Fibroblast of skin of right biceps (primary cell): ENCODE measurements around the gene ANO3.

ENCODE experiments used
- DNase-seq: peaks from one replicate; pipeline ENCODE4 v3.0.0-alpha.2; 2013

The ANO3 gene

DNA sequence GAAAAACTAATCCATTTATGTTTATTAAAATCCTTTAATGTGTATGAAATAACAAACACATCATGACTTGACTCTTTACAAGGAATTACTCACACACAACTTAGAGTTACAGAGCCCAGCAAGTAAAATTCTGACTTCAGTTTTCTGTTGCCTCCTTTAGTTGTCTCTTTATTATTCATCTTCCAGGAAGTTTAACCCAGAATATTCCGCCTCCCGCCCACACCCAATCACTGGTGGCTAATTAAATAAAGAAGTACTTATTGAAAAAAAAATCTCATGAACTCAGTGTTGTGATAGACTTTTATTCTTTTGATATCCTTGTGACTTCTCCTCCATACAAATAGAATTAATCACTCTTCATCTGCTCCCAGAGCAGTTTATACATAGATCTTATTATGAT lies 178.2 kb downstream of the ANO3 start:
- no peak for DNase-seq

DNA sequence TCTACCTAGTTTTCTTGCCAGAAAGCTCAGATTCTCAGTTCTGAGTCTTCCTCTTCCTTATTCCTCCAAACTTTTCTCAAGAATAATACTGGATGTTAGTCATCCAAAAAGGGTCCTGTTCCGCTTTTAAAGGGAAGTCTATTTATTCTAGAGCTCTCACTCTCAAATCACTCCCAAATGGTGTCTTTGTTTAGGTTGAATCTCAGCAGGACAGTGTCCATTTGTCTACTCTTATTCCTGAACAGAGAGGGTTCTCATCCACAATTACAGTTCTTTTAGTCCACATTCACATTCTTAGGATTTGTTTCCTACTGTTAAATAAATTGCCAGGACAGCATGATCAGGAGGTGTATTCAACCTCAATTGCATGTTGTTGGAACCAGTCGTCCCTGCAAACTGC lies 178.8 kb downstream of the ANO3 start:
- no peak for DNase-seq

DNA sequence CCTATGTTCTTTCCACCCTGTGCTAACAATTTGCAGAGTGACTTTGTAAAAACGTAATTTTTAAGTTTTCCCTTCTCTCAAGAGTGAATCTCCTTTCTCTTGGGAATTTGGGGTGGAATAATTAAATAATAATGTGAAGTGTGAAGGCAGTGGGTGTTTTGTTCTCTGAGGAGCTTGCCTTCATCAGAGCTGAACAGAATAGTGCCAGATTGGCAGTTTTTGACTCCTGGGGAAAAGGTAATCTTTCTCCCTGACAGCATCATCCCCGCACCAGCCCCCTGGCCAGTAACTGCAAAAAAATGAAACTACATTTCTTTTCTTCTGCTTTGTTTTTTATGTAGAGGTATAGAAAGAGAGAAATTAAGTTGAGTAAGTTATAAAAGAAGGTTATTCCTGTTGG lies 180.3 kb downstream of the ANO3 start:
- no peak for DNase-seq

DNA sequence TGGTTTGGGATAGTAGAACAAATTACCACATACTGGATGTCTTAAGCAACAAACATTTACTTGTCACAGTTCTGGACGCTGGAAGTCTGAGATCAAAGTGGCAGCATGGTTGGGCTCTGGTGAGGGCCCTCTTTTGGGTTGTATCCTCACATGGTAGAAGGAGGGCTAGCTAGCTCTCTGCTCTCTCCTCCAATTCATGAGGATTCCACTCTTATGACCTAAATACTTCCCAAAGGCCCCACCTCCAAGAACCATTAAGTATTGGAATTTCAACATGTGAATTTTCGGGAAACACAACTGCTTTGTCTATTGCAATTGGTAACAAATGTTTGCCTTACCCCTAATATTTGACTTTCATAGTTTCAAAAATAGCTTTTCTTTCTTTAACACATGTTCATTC lies 187.5 kb downstream of the ANO3 start:
- no peak for DNase-seq

DNA sequence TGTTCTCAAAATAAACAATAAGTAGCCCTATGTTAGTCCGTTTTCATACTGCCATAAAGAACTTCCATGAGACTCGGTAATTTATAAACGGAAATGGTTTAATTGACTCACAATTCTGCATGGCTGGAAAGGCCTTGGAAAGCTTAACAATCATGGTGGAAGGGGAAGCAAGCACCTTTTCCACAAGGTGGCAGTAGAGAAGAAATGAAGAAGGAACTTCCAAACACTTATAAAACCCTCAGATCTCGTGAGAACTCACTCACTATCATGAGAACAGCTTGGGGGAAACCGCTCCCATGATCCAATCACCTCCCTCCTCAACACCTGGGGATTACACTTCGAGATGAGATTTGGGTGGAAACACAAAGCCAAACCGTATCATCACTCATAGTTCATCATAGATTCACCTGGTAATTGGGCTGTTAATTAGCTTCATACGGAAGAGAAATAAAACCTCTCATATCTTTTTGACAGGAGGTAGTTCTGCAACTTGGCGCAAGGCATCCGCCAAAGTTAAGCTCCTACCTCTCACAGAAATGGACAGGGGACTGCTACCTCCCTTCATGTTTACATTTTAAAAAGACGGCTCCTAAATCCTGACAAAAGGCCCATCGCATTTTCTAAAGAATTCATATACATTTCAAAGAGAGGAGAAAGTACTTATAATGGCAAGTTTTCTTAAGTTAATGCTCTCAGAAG lies 191.1 kb downstream of the ANO3 start:
- peak; percentile 14 for DNase-seq

DNA sequence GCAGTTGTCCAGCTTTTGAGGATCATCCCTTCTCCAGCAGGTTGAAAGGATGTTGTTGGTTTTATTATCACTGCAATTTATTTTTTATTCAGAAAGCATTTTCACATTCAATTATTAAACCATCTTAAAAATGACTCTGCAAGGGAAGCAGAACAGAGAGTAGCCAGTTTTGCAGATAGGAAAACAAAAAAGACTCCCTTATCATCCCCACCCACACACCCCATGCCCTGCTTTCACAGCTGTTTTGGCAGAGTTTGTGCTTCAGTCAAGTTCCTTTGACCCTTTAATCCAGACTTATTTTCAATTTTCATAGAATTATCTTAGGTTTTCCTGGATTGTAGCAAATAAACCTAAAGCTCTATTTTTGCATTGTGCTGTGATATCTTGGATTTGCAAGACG lies 195.8 kb downstream of the ANO3 start:
- DNase-seq: no peak

DNA sequence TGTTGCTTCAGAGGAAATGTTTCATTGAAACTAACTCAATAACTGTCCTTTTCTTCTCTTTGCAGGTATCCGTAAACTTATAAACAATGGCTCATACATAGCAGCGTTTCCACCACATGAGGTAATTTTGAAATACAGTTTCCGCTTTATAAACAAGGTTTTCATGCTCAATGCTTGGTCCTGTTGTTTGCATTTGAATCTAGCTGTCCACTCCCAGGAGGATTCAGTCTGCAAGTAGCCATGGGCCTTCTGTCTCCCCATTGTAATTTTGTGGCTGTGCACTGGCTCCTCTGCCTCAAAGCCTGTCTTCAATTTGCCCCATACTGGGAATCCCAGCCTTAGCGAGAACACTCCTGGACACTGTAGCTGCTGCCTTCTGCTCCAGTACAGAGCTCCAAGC lies 205.4 kb downstream of the ANO3 start:
- DNase-seq: no peak

DNA sequence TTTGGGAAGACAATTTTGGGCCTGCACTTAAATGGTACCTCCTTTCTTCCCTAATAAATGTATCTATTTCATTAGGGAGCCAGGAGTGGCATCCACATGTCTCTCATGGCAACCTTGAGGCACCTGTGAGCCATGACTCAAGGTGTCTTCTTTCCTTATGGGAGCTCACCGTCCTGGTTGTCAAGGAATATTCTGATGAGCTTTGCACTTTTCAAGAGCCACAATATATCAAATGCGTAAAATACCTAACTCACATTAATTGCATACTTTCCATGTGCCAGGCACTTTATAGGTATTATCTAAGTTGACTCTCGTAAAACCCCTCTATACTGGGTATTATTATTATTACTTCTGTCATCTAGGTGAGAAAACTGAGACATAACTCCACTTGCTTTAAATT lies 207.6 kb downstream of the ANO3 start:
- no peak for DNase-seq

DNA sequence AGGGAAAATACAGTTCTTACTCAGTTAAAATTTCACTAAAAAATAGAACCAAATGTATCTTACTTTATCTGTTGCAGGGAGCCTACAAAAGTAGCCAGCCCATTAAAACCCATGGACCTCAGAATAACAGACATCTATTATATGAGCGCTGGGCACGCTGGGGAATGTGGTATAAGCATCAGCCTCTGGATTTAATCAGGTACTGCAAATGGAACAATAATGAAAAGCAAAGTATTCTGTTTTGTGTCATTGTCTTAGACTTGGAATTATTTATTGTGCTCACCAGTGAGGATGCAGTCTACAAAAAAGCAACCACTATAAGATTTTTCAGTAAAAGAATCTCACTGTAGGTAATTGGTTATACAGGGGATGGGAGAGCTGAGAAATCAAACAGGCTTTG lies 209.9 kb downstream of the ANO3 start:
- no peak for DNase-seq

DNA sequence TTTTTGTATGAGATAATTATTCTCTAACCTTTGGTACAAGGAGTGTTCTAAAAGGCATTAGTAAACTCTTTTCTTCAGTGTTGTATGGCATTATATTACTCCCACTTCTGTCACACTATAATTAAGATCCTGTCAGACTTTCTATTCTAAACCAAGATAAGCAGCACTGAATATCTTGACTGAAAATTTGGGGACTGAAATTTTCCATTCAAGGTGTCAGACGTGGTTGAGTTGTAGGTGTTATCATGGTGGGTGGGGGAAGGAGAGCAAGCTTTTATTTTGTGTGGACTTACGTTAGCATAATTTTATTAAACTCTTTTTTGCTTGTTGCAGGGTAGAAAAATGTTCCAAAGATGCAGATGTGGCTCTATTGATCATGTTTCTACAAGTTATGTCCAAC lies 217.2 kb downstream of the ANO3 start:
- DNase-seq: no peak

DNA sequence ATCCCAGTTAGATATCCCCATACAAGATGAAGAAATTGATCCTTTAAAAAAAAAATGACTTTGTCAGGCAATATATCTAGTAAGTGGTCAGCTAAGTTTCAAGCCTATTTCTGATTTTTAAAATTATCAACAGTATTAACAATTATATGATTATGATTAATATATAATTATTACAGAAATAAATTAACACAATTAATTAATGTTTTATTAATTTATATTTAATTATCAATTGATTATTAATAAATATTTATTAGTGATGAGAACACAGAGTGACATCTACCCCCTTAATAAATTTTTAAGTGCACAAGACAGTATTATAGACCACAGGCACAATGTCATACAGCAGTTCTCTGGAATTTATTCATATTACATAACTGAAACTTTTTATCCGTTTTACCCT lies 218.1 kb downstream of the ANO3 start:
- no peak for DNase-seq

DNA sequence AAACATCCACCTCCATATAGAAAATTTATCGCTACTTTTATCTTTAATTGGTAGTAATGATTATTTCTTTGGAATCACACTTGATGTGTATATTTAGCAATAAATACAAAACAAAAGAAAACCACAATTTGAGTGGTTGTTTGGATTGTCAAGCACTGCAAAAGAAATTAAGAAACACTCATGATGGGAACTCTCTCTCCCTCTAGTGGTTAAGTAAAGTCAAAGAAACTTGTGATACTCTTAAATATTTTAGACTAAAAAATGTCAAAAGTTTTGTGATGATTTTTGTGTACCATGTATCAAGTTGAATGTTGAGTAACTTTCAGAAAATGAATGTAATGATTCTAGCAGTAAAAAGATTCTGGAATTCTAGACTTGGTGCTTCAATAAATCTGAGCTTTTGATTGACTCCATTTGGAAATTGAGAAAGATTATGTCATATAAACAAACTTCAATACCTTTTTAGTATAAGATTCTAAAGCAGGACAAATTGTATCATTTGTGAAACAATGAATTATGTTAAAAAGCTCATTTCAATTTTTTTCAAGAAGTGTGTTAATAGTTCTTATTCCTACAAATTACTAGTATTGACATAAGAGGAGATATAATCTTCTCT lies 219.4 kb downstream of the ANO3 start:
- peak; percentile 26 for DNase-seq

DNA sequence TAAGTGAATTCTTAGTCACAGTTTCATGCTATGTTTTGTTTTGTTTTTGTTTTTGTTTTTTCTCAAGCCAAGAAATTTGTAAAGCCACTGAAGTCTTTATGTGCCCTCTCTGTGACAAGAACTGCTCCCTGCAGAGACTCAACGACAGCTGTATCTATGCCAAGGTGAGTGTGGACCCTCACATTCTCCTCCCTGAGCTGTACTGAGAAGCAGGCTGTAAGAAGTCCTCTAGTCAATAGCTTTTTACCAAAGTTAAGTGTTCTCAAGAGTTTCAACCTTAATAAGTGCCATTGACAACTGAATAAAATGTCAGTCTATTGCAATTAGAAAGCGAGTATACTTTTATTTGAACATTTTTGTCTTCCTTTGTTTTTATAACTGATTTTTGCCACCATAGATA lies 221.3 kb downstream of the ANO3 start:
- DNase-seq: no peak

DNA sequence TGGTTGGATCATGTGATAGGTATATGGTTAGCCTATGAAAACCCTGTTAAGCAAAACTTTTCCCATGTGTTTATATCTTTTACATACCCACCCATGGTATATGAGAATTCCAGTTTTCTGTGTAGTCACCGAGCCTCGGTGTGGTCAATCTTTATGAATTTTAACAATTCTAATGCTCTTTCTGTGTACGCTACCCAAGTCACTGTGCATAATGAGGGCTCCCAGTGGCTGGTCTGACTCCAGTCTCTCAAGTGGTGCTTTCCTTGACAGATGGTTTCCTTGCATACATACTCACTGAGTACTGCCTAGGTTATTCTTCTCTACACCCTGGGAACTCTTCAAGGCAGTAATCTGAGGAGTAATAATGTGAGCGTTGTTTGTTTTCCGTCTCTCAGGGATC lies 222.5 kb downstream of the ANO3 start:
- no peak for DNase-seq

DNA sequence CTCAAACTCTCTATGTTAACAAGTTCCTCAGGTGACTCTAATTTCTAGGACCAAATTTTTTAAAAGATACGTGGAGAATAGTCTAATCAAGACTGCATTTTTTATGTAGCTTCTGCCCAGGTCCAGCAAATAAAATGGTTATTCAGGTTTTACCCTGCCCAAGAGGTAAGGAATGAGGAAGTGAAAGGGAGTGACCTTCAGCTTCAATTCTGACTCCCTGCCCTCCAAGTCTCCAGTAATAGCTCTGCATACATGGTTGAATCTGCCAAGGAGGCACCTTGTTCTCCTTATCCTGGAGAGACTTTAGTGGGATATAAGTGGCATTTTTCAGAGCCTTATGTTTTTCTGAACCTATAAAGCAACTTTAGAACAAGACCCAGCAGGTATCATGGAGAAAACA lies 224.7 kb downstream of the ANO3 start:
- DNase-seq: no peak

DNA sequence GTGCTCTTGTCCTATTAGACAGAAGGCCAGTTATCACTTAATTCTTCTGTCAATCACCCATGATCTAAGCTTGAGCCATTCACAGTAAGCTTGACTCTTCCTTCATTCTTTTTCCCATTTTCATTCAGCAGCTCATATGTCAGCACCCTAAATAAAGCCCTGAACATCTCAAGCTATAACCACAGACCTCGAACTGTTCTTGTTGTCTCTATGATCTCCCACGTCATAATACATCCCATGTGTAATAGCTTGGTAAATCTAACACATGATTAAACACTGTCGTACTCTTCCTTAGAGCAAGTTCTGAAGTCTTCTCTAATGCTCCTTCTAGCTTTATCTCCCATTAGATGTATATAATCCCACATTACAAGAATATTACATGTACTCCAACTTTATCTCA lies 225.7 kb downstream of the ANO3 start:
- no peak for DNase-seq

DNA sequence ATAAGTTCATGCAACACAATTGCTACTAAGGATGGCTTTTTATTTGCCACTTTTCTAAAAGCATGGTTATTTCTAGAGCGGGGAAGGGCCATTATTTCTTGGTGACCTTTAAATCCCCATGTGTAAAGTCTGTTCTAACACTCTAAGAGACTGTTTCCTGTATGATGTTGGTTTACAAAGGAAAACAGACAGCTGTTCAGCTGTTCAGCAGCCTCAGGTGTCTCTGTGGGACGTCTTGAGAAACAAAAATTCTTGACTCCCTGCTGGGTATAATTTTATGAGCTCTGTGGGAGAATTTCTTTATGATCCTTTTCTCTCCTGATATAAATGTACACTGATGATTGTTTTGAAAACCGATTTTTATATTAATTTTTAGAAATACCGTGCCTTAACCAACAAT lies 226.3 kb downstream of the ANO3 start:
- no peak for DNase-seq

DNA sequence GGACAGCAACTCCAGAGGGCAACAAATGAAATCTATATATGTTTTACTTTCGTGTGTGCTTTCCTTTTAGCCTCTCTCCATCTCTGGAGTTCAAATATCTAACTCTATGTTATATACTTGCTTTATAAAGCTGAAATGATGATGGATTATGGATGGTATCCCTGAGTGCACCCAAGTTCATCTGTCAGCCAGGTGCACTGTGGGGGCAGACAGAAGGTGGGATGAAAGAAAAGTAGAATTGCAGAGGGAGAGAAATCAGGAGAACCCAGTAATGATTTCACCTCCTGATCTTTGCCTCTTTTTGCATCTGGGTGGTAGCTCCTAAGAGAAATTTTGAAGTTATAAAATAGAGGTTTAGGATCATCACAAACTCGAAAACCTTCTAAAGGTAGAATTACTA lies 237.7 kb downstream of the ANO3 start:
- DNase-seq: no peak

DNA sequence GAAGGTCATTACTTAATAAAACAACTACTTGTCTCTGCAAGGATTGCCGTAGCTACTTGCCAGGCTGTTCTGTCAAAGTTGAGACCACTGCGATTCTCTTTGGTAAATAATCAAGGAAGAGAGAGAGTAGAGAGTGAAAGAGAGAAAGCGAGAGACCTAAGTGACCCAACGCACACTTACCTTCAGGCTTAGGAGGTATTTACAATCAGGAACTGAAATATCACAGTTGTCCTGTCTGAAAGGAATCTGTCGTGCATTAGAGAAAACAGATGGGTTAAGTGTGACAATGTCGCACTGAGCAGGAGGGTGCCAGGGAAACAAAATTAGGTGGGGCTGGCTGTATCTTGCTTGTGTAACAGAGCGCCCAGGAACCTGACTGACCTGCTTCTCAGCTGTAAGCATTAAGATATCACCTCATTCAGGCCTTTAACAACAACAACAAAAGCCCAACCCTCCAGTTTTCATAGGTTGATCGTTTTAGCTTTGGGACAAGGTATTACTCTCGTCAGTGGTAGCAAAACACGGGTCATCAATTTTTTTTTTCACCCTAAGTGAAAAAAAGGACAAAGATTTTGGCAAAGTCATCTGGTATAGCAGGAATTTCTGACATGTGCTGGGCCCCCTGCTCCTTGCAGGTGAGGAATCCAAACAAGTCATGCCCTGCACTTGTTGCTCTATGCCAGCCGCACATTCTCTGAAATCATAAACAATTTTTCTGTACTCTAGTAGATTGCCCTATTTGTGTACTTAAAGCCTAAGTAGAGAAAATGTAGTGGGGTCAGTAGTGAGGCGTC lies 240.1 kb downstream of the ANO3 start, which contains the start of gene MUC15:
TSS of gene MUC15 (minus strand) at position 403 of the 794 bp plus-strand sequence. CDS start 5,169 bp downstream, outside the sequence.
- no peak for DNase-seq

DNA sequence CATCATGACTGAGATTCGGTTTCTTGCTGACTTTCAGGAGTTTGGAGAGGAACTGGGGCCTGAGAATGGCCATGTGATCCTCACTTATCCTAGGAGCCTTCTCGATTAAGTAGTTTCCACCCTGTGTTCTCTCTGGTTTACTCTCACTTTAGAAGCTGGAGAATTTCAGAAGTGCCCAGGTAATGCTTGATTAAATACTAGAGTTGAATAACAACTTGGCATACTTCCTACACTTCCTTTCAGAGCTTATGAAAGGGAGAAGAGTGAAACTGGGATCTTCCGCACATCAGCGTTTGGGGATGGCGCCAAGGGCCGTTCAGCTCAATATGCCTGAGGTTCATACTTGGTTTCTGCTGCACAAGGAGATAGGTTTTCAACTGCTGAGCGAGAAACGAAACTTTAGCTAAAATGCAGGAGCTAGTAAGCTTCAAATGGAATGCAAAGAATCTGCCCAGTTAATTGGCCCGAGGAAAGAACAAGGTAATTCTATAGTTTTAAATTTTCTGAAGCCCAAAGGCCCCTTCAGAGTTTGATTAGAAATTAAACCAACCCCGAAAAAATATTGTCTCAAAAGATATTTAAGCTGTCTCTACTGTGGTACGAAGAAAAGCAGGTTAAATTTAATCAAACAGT lies 241.0 kb downstream of the ANO3 start:
- no peak for DNase-seq

DNA sequence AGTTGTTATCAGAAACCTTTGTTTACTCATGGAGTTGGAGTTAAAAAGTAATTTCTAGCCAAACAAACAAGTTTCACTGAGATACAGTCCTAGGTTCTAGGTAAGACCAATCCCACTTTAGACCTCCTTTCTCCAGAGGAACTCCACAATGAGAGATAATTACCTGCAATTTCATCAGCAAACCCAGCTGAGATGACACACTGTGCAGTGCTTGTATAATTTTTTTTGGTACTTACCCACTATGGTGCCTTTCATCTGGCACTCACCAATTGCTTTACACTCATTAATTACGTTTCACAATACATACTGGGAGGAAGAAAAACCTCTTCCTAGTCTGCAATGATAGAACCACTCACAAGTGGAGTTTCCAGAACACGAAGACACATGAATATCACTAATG lies 242.0 kb downstream of the ANO3 start:
- no peak for DNase-seq

DNA sequence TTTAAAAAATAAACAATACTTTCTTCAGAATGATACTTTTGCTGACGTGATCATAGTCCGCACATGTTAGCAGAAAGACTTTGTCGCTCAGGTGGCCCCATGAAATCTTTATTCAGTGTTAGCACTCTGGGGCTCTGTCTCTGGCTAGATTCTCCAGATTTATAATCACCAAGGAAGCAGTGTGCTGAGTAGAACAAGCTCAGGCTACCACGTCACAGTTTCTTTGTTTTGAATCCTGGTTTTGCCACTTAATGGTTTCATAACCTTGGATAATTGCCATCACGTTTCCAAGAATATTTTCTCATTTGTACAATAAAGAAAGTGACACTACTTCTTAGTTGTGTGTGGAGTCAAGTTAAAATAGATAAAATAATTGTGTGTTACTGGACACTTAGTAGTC lies 244.0 kb downstream of the ANO3 start:
- no peak for DNase-seq

DNA sequence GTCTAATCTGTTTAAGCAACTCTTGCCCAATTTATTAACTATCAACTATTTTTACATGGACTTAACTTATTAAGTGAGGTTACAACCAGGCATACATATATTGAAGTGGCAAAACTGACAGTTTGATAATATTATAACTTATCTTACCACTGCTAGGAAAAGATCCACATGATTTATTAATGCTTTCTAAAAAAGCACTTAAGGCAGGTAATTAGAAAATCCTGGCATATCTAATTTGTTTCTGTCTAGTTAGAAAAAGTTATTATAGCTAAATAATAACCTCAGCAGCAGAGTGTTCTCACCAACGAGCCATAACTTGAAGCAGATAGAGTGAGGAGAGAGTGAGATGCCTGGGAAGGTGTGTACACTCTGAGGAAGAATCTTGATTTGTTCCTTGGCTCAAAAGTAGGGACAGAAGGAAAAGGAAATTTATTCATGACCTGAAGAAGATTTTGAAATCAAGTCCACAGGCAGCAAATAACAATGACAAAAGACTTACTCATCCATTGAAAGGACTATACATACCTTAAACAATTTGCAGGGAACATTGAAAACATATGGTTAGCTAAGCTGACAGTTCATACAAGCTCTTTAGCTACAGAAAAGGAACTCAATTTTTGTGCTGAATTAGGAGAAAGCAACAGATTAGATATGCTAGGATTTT lies 247.2 kb downstream of the ANO3 start:
- peak; percentile 58 for DNase-seq
